Measurements from ENCODE around the gene PHETA1. TPM values are rescaled to one million over a fixed set of nuclear protein-coding genes. Genes with fewer than 3 reads are reported as not detected.

Gene PHETA1
- total RNA-seq, 2 experiments from 2014 or later, result 2.8 to 3.4 TPM

DNA sequence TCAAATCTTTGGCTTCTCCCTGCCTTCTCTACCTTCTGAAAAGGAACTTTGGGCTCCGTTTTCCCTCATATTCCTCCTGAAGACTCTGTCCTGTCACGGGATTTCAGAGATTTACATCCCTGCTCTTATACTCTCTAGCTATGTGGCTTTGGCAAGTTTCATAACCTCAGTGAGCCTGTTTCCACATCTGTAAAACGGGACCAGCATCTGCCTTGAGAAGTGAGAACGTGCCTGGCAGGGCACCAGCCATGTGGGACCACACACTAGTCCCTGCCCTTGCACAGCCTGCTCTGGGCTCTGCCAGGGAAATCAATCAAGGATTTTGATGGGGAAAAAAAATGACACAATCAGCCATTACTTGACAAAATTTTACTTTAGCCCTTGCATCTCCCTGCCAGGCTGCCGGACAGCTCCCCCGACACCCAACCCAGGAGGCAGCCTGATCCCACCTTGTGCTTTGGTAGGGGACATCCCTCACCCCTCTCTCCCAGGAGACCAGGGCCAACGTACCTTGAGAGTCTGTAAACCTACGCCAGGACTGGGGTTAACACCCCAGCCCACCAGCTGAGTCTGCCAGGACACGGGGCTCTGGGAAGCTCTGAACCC, 8.5 kb downstream of the PHETA1 start:
- Mint-ChIP-seq H3K36me3 (no peaks in the 10 kb centered on the region), H3K9me3 (ENCODE audit: low read depth) (no peaks in the 10 kb centered on the region), H3K4me3 (no peak overlapping the region), H3K27ac (no peak overlapping the region), H3K27me3 (peaks cover 16% of the 10 kb centered on the region), H3K4me1 (peaks cover 16% of the 10 kb centered on the region)
- DNase-seq (no peak), ATAC-seq (no peak)
- CTCF ChIA-PET, result interaction anchor here (0.5 kb wide), 1 partner anchor 220 kb away, joined by 3 read pairs; no protein-coding TSS in a partner anchor

GRCh38 chr12:111359914-111360276, 9.0 kb downstream of the PHETA1 start:
- H3K36me3 Mint-ChIP-seq, result no peaks in the 10 kb centered on the region
- no peak overlapping the region for H3K27ac Mint-ChIP-seq
- H3K27me3 Mint-ChIP-seq, result peaks cover 16% of the 10 kb centered on the region
- ATAC-seq (no peak), DNase-seq (no peak)
- CTCF ChIA-PET, result interaction anchor here (0.5 kb wide), 1 partner anchor 221 kb away, joined by 3 read pairs; no protein-coding TSS in a partner anchor
- no peak overlapping the region for H3K4me3 Mint-ChIP-seq
- peaks cover 16% of the 10 kb centered on the region for H3K4me1 Mint-ChIP-seq
- no peaks in the 10 kb centered on the region for H3K9me3 Mint-ChIP-seq (ENCODE audit: low read depth)

DNA sequence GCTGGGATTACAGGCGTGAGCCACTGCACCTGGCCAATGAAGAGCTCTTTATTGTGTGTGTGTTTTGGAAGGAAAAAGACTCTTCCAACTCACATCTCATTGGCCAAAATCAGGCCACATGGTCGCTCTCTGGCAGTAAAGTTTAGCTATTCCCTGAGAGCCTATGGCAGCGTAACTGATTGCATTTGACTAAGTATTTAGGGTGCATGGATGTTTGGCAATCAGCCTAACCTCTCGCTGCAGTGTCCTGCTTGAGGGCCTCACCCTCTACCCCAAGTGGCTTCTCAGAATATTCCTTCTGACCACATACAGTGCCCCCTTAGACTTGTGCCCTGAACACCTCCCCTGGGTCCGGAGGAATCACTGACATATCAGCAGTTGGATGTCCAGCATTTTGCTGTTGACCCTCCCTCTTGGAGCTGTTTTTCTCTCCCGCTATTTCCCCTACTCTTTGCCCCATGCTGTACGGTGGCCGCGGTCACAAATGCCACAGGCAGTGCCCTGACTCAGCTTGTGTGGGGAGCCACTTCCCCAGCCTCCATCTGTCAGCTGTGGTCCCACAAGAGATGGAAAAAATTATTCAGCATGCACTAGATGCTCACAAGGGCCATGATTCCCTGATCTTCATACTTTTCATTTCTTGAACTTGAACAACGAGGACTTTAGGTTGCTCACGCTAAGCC, 9.5 kb downstream of the PHETA1 start:
- H3K27me3 Mint-ChIP-seq, result peaks cover 16% of the 10 kb centered on the region
- peak; percentile 65 for ATAC-seq
- peak; percentile 76 for DNase-seq
- CTCF ChIA-PET, result interaction anchor here (0.8 kb wide), 1 partner anchor 404 kb away, joined by 3 read pairs; no protein-coding TSS in a partner anchor
- no peak overlapping the region for H3K4me3 Mint-ChIP-seq
- no peaks in the 10 kb centered on the region for H3K36me3 Mint-ChIP-seq
- no peaks in the 10 kb centered on the region for H3K9me3 Mint-ChIP-seq (ENCODE audit: low read depth)
- H3K27ac Mint-ChIP-seq, result peak overlapping the region; percentile 31
- H3K4me1 Mint-ChIP-seq, result peaks cover 16% of the 10 kb centered on the region

DNA sequence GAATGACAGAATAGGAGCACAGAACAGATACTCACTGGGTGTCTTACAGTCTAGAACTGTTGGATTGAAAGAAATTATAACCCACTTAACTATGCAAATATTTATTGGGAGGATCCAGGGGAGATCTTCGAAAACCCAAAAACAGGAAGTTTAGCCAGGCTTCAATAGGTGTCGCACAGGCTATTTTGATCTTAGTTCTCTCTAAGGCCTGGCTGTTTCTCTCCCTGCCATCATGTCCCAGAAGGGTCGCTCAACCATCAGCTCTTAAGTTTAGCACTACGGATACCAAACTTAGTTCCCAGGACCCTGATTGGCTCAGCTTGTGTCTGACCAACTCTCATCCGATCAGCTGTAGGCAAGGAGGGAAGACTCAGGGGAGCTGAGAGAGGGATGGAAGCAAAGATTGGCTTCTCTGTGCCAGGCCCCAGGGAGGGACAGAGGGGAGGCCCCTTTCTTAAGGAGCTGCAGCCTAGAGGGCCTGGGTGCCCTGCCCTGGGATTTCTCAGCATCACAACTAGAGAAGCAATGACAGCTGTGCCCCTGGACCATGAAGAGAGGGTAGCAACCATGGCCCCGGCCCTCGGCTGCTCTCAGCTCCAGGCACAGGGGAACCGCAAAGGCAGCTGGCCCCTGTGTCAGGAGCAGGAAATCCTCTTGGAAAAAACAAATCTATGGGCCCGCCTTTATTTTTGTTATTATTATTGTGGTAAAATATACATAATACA, 13.5 kb downstream of the PHETA1 start:
- H3K4me1 Mint-ChIP-seq, result peaks cover 14% of the 10 kb centered on the region
- DNase-seq, result no peak
- no peak overlapping the region for H3K27ac Mint-ChIP-seq
- no peak for ATAC-seq
- H3K4me3 Mint-ChIP-seq, result no peak overlapping the region
- peaks cover 8% of the 10 kb centered on the region for H3K27me3 Mint-ChIP-seq
- H3K9me3 Mint-ChIP-seq (ENCODE audit: low read depth), result no peaks in the 10 kb centered on the region
- CTCF ChIA-PET, result no interaction called here
- H3K36me3 Mint-ChIP-seq, result no peaks in the 10 kb centered on the region

- H3K9me3 Mint-ChIP-seq (ENCODE audit: low read depth), result no peaks in the 10 kb centered on the region
- ATAC-seq (no peak), DNase-seq (no peak)
- peaks cover 2% of the 10 kb centered on the region for H3K27me3 Mint-ChIP-seq
- H3K4me3 Mint-ChIP-seq, result no peak overlapping the region
- H3K27ac Mint-ChIP-seq, result no peak overlapping the region
- peaks cover 5% of the 10 kb centered on the region for H3K4me1 Mint-ChIP-seq
- CTCF ChIA-PET, result no interaction called here
- H3K36me3 Mint-ChIP-seq, result no peaks in the 10 kb centered on the region
These were observed 14.4 kb downstream of the PHETA1 start for GRCh38 chr12:111354511-111354910.

- peaks cover 6% of the 10 kb centered on the region for H3K9me3 Mint-ChIP-seq (ENCODE audit: low read depth)
- ATAC-seq (no peak), DNase-seq (no peak)
- no peaks in the 10 kb centered on the region for H3K27me3 Mint-ChIP-seq
- H3K4me3 Mint-ChIP-seq, result no peak overlapping the region
- H3K4me1 Mint-ChIP-seq, result peaks cover 2% of the 10 kb centered on the region
- CTCF ChIA-PET, result no interaction called here
- no peaks in the 10 kb centered on the region for H3K36me3 Mint-ChIP-seq
- no peak overlapping the region for H3K27ac Mint-ChIP-seq
These were observed 15.1 kb downstream of the PHETA1 start for GRCh38 chr12:111353603-111354295.

- H3K27ac Mint-ChIP-seq, result no peak overlapping the region
- H3K4me3 Mint-ChIP-seq, result no peak overlapping the region
- no peaks in the 10 kb centered on the region for H3K36me3 Mint-ChIP-seq
- ATAC-seq, result no peak
- no peaks in the 10 kb centered on the region for H3K27me3 Mint-ChIP-seq
- CTCF ChIA-PET, result no interaction called here
- peaks cover 9% of the 10 kb centered on the region for H3K9me3 Mint-ChIP-seq (ENCODE audit: low read depth)
- DNase-seq, result no peak
- H3K4me1 Mint-ChIP-seq, result no peaks in the 10 kb centered on the region
These were observed 15.9 kb downstream of the PHETA1 start for GRCh38 chr12:111353026-111353425.

DNA sequence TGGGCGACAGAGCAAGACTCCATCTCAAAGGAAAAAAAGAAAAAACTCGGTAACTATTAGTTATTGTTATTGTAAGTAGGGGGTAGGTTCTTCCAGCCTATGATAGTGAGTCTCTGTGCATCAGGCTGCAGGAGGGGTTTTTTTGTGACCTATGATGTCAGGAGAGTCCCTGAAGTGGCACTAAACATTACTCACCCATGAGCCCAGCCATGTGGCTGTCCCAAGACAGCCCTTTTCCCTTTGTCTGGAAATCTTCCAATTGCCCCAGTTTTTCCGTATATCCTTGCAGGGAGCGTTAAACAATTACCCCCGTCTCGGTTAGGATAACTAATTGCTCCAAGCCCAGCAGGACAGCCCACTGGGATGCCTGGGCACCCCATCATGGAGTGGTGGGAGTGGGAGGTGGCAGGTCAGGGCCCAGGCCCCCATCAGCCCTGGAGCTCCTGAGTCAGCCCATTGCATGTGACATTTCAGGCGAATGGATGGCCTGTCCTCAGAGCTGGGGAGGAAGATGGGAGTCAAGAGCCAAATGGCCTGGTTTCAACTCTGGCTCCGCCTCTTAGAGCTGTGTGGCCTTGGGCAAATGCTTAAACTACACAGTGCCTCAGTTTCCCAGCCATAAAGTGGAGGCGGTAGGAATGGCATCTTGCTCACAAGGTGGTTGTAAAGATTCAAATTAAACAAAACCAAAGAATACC, 16.4 kb downstream of the PHETA1 start:
- Mint-ChIP-seq H3K4me1 (no peaks in the 10 kb centered on the region), H3K27me3 (no peaks in the 10 kb centered on the region), H3K9me3 (ENCODE audit: low read depth) (peaks cover 9% of the 10 kb centered on the region), H3K4me3 (no peak overlapping the region), H3K27ac (no peak overlapping the region), H3K36me3 (peaks cover 1% of the 10 kb centered on the region)
- CTCF ChIA-PET, result no interaction called here
- no peak for DNase-seq
- no peak for ATAC-seq

DNA sequence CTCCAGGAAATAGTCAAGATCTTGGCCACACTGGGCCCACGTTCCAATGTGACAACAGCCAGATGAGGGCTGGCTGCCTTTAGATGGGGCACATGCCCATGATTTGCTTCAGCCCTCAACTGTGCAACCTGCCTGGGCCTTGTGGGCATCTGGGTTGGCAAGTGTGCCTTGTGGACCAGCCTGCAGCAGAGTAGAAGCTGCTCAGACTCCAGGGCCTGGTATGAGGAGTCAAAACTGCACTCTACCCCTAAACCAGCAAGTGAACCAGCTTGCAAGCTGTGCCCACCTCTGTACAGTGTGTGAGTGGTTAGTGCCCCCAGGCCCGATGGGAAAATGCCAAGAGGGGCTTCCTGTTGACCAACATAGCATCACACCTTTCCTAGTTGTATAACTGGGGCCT, 17.9 kb downstream of the PHETA1 start:
- peaks cover 1% of the 10 kb centered on the region for H3K36me3 Mint-ChIP-seq
- CTCF ChIA-PET, result no interaction called here
- H3K27ac Mint-ChIP-seq, result no peak overlapping the region
- ATAC-seq (no peak), DNase-seq (no peak)
- H3K27me3 Mint-ChIP-seq, result no peaks in the 10 kb centered on the region
- no peaks in the 10 kb centered on the region for H3K4me1 Mint-ChIP-seq
- H3K9me3 Mint-ChIP-seq (ENCODE audit: low read depth), result peaks cover 9% of the 10 kb centered on the region
- no peak overlapping the region for H3K4me3 Mint-ChIP-seq

GRCh38 chr12:111349748-111350520, 19.0 kb downstream of the PHETA1 start:
- CTCF ChIA-PET, result no interaction called here
- H3K4me3 Mint-ChIP-seq, result no peak overlapping the region
- ATAC-seq, result no peak

DNA sequence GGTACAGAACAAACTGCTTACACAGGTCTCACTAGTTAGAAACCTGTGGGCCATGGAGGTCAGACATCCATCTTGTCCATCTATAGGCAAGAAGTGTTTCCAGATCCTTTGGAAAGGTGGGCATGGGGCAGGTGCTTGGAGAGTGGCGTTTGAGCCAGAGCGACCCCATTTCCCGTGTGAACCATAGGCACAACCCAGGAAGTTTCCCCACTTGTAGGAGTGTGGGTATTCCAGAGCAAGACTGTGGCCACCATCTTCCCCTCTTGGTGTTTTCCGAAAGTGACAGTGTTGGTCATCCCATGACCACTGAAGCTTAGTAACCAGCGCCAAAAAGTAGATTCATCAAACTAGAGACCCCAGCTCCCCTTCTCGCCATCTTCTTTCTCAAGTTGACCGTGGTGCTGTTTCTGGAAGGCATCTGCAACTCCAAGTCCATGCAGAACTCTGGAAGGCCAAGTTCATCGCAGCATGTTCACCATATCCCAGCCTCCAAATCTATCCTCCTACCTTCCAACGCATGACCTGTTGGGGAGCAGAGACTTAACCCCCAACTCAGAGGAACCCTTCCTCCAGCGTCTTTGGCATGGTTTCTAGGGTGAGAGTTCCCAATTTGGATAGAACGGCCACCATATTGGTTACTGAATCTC, 19.7 kb downstream of the PHETA1 start:
- peaks cover 9% of the 10 kb centered on the region for H3K9me3 Mint-ChIP-seq (ENCODE audit: low read depth)
- ATAC-seq (no peak), DNase-seq (no peak)

More at GRCh38 chr12:111349748-111350520, 19.0 kb downstream of the PHETA1 start:
- Mint-ChIP-seq H3K9me3 (ENCODE audit: low read depth) (peaks cover 9% of the 10 kb centered on the region), H3K36me3 (peaks cover 1% of the 10 kb centered on the region), H3K27ac (no peak overlapping the region), H3K27me3 (no peaks in the 10 kb centered on the region), H3K4me1 (no peaks in the 10 kb centered on the region)
- DNase-seq, result no peak

More for the DNA sequence above, 19.7 kb downstream of the PHETA1 start:
- no peaks in the 10 kb centered on the region for H3K4me1 Mint-ChIP-seq
- CTCF ChIA-PET, result no interaction called here
- H3K27ac Mint-ChIP-seq, result no peak overlapping the region
- H3K27me3 Mint-ChIP-seq, result no peaks in the 10 kb centered on the region
- no peak overlapping the region for H3K4me3 Mint-ChIP-seq
- H3K36me3 Mint-ChIP-seq, result peaks cover 1% of the 10 kb centered on the region

Data from activated CD8-positive, alpha-beta memory T cell treated with anti-CD3 and anti-CD28 coated beads, Interleukin-2, amount 10 ng/mL, durations not matched to agents 7 days and 5 days (primary cell).